Endothelial cell of umbilical vein (primary cell): ENCODE data around the gene NUB1.

ENCODE experiments used
- CTCF ChIP-seq, 2 donors: IDR thresholded peaks; 1 replicate in 1 of 2; 2 replicates in 1 of 2; pipeline ENCODE4 v1.5.1; 2011; ENCODE audit warnings: low read length in 2 of 2, mild to moderate bottlenecking in 2 of 2, moderate library complexity in 2 of 2, control low read depth in 1 of 2, inconsistent platforms in 1 of 2, low read depth in 1 of 2; ENCODE audit not compliant: insufficient read depth in 1 of 2; ENCODE audit errors: extremely low read depth in 1 of 2
- EZH2 ChIP-seq: IDR thresholded peaks from 2 replicates; pipeline ENCODE4 v1.6.1; 2012; ENCODE audit warnings: borderline replicate concordance, low read depth, mild to moderate bottlenecking, moderate library complexity, low read length, inconsistent platforms; ENCODE audit not compliant: severe bottlenecking
- FOS ChIP-seq: IDR thresholded peaks from 2 replicates; pipeline ENCODE4 v1.6.1; 2011; ENCODE audit warnings: mild to moderate bottlenecking, low read length, moderate library complexity, borderline replicate concordance; ENCODE audit not compliant: insufficient read depth
- GATA2 ChIP-seq: IDR thresholded peaks from 2 replicates; pipeline ENCODE4 v1.7.0; 2011; ENCODE audit warnings: low read depth, mild to moderate bottlenecking, moderate library complexity, mixed read lengths, low read length; ENCODE audit not compliant: insufficient read length, insufficient read depth
- JUN ChIP-seq: IDR thresholded peaks from 2 replicates; pipeline ENCODE4 v1.6.1; 2011; ENCODE audit warnings: borderline replicate concordance, low read depth; ENCODE audit not compliant: insufficient read length, insufficient read depth
- MAX ChIP-seq: IDR thresholded peaks from 2 replicates; pipeline ENCODE4 v1.6.1; 2011; ENCODE audit not compliant: insufficient read depth, insufficient read length
- MYC ChIP-seq: IDR thresholded peaks from one replicate; pipeline ENCODE4 v1.6.1; 2011; ENCODE audit warnings: mild to moderate bottlenecking, low read depth, low read length
- POLR2A ChIP-seq: IDR thresholded peaks from 2 replicates; pipeline ENCODE4 v1.6.1; 2012; ENCODE audit warnings: low read depth, mild to moderate bottlenecking, control low read depth, low read length
- POLR2AphosphoS5 ChIP-seq: IDR thresholded peaks from 2 replicates; pipeline ENCODE4 v1.6.1; 2012; ENCODE audit warnings: low read depth, mild to moderate bottlenecking, control low read depth, low read length, moderate library complexity; ENCODE audit not compliant: insufficient read depth

GRCh38 chr7:151395036-151395367 is 53.4 kb downstream of the NUB1 start:
- TF ChIP-seq JUN (no peak), MYC (no peak), CTCF (IDR thresholded peaks at IDR 0.05; ENCODE audit: extremely low read depth in 1 of 2, insufficient read depth in 1 of 2, low read depth in 1 of 2, low read length in 2 of 2) (no peak), EZH2 (no peak), POLR2A (no peak), MAX (no peak), POLR2AphosphoS5 (no peak), FOS (no peak), GATA2 (no peak)
